CD14-positive monocyte (primary cell): Measurements from ENCODE around the gene OR2B2. TPM values are rescaled to one million over a fixed set of nuclear protein-coding genes. Genes with fewer than 3 reads are reported as not detected.
"Not testable (repeated sequence)": the region's sequence is repeated elsewhere in the genome, so short reads cannot be mapped to it uniquely, and the experiment has no call there.

ENCODE experiments used
- DNase-seq, 3 donors: peaks; one replicate each; pipeline ENCODE4 v3.0.0-alpha.2; 2011 to 2022
- H2AFZ ChIP-seq: 2 replicates; pipeline ENCODE4 v1.6.0; 2012; ENCODE audit warnings: mild to moderate bottlenecking, low read depth, low read length, inconsistent platforms; ENCODE audit not compliant: insufficient read depth, poor library complexity, severe bottlenecking
- H3K27ac ChIP-seq, 2 donors: 1 replicate in 1 of 2; 2 replicates in 1 of 2; pipeline ENCODE4 v1.5.1; 2012 to 2013; ENCODE audit warnings: low read length in 2 of 2, control low read depth in 1 of 2, inconsistent platforms in 1 of 2, low read depth in 1 of 2, mild to moderate bottlenecking in 1 of 2
- H3K27me3 ChIP-seq, 2 donors: one replicate each; pipeline versions ENCODE4 v1.6.0 to v1.6.1; 2011 to 2013; ENCODE audit warnings: low read length in 2 of 2; ENCODE audit not compliant: control insufficient read depth in 2 of 2, insufficient read depth in 2 of 2
- H3K36me3 ChIP-seq, 2 donors: replicated peaks in 1 of 2; 1 replicate in 1 of 2; 2 replicates in 1 of 2; pipeline versions ENCODE4 v1.5.1 to v1.6.1; 2012 to 2013; ENCODE audit warnings: low read length in 2 of 2, control low read depth in 1 of 2, inconsistent platforms in 1 of 2, mild to moderate bottlenecking in 1 of 2; ENCODE audit not compliant: insufficient read depth in 2 of 2, control insufficient read depth in 1 of 2
- H3K4me1 ChIP-seq, 2 donors: 1 replicate in 1 of 2; 2 replicates in 1 of 2; pipeline versions ENCODE4 v1.5.1 to v1.6.1; 2012 to 2013; ENCODE audit warnings: low read length in 2 of 2, control low read depth in 1 of 2, inconsistent platforms in 1 of 2, mild to moderate bottlenecking in 1 of 2, moderate library complexity in 1 of 2; ENCODE audit not compliant: insufficient read depth in 2 of 2, control insufficient read depth in 1 of 2
- H3K4me2 ChIP-seq: replicated peaks from 2 replicates; pipeline ENCODE3; 2012; ENCODE audit warnings: low read length, moderate library complexity, mild to moderate bottlenecking; ENCODE audit not compliant: poor library complexity, severe bottlenecking; ENCODE audit errors: extremely low read depth
- H3K4me3 ChIP-seq, 3 experiments: fragments of 200-600 bp in 1 of 3; sonication (generic) in 1 of 3; replicated peaks in 1 of 3; 1 replicate in 2 of 3; 2 replicates in 1 of 3; pipeline ENCODE4 v1.5.1; 2011 to 2013; ENCODE audit warnings: low read length in 3 of 3, mild to moderate bottlenecking in 3 of 3, control low read depth in 2 of 3, low read depth in 2 of 3, inconsistent platforms in 1 of 3, moderate library complexity in 1 of 3
- H3K79me2 ChIP-seq: 2 replicates; pipeline ENCODE4 v1.6.0; 2012; ENCODE audit warnings: mild to moderate bottlenecking, control low read depth, inconsistent platforms, low read length, moderate library complexity; ENCODE audit not compliant: insufficient read depth
- H3K9ac ChIP-seq: 2 replicates; pipeline ENCODE4 v1.6.0; 2017; ENCODE audit warnings: low read length, mild to moderate bottlenecking; ENCODE audit not compliant: insufficient read depth, poor library complexity, severe bottlenecking
- H3K9me3 ChIP-seq, 2 donors: replicated peaks in 1 of 2; 1 replicate in 1 of 2; 2 replicates in 1 of 2; pipeline versions ENCODE4 v1.5.1 to v1.6.1; 2012 to 2013; ENCODE audit warnings: low read length in 2 of 2, control low read depth in 1 of 2; ENCODE audit not compliant: control insufficient read depth in 1 of 2, insufficient read depth in 1 of 2
- H4K20me1 ChIP-seq: 2 replicates; pipeline ENCODE4 v1.6.0; 2012; ENCODE audit warnings: mild to moderate bottlenecking, low read length, control low read depth, moderate library complexity; ENCODE audit not compliant: insufficient read depth
- H3K27ac Mint-ChIP-seq, 7 donors: one replicate each; pipeline ENCODE4 v1.8.0; 2020; ENCODE audit warnings: mild to moderate bottlenecking in 7 of 7, mixed read lengths in 7 of 7, moderate library complexity in 6 of 7, inconsistent platforms in 2 of 7
- H3K27me3 Mint-ChIP-seq, 3 donors: one replicate each; pipeline ENCODE4 v1.8.0; 2021 to 2022; ENCODE audit warnings: low read depth in 3 of 3, mild to moderate bottlenecking in 3 of 3, mixed read lengths in 3 of 3, moderate library complexity in 3 of 3, inconsistent platforms in 1 of 3
- H3K36me3 Mint-ChIP-seq, 2 donors: one replicate each; pipeline ENCODE4 v1.8.0; 2020; ENCODE audit warnings: mixed read lengths in 2 of 2, inconsistent platforms in 1 of 2, mild to moderate bottlenecking in 1 of 2
- H3K4me1 Mint-ChIP-seq: one replicate; pipeline ENCODE4 v1.8.0; 2020; ENCODE audit warnings: mild to moderate bottlenecking, mixed read lengths
- H3K4me3 Mint-ChIP-seq, 2 donors: one replicate each; pipeline ENCODE4 v1.8.0; 2020; ENCODE audit warnings: mild to moderate bottlenecking in 2 of 2, mixed read lengths in 2 of 2, moderate library complexity in 1 of 2
- H3K9me3 Mint-ChIP-seq, 7 donors: one replicate each; pipeline ENCODE4 v1.8.0; 2020 to 2022; ENCODE audit warnings: mixed read lengths in 7 of 7, mild to moderate bottlenecking in 6 of 7, moderate library complexity in 6 of 7, inconsistent platforms in 2 of 7
- WGBS: methylation state at CpG from one replicate; pipeline ENCODE4 v1.1.5; 2013; ENCODE audit warnings: missing lambda C conversion rate; ENCODE audit not compliant: insufficient coverage; 5-methylcytosine and 5-hydroxymethylcytosine counted together
- intact Hi-C, 2 donors: fragments of 100-400 bp; cut with micrococcal nuclease; formaldehyde crosslinking; loops; one replicate each; pipeline versions ENCODE4 v1.15.0 to v1.15.1; 2023
- polyA plus RNA-seq, 3 donors: library from polyadenylated mRNA; depleted of rRNA in 1 of 3; unstranded in 2 of 3; stranded (reverse) in 1 of 3; fragments of 300-500 nt in 2 of 3; fragments of >200 nt in 1 of 3; fragmentation: Illumina TruSeq in 2 of 3; gene quantifications; 1 replicate in 2 of 3; 2 replicates in 1 of 3; pipeline ENCODE4 v1.2.3, GENCODE V29; 2012 to 2021
- TF ChIP-seq, protein P1 (sequence below): fragments of 200-600 bp; IDR thresholded peaks from one replicate; pipeline ENCODE4 v1.8.0; 2022; ENCODE audit warnings: antibody characterized with exemption, mild to moderate bottlenecking

OR2B2 gene
- polyA plus RNA-seq, 3 donors, result not detected

DNA sequence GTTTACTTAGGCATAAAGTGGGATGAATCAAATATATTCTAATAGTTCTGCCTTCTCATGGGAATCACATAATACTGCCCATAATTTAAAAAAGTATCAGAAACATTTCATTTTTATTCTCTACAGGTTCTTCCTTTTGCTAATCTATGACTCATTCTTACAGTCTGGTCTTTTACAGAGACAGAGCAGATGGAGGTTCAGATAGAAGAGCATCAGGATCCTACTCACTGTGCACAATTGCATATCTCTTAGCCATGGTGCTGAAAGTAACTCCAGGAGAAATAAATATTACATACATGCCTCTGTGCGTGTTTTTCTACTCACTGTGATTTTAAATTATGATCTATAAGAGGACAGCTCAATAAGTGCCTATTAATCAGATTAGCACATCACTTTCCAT, 28.6 kb upstream of the OR2B2 start:
- no peaks in the 10 kb centered on the region for H3K4me1 ChIP-seq
- DNase-seq, result no peak
- H3K4me3 Mint-ChIP-seq, result no peak overlapping the region
- peaks cover 0 to 2% of the 10 kb centered on the region in 2 donors for H3K27me3 ChIP-seq
- intact Hi-C loops, result no loop called here
- TF ChIP-seq, protein P1, sequence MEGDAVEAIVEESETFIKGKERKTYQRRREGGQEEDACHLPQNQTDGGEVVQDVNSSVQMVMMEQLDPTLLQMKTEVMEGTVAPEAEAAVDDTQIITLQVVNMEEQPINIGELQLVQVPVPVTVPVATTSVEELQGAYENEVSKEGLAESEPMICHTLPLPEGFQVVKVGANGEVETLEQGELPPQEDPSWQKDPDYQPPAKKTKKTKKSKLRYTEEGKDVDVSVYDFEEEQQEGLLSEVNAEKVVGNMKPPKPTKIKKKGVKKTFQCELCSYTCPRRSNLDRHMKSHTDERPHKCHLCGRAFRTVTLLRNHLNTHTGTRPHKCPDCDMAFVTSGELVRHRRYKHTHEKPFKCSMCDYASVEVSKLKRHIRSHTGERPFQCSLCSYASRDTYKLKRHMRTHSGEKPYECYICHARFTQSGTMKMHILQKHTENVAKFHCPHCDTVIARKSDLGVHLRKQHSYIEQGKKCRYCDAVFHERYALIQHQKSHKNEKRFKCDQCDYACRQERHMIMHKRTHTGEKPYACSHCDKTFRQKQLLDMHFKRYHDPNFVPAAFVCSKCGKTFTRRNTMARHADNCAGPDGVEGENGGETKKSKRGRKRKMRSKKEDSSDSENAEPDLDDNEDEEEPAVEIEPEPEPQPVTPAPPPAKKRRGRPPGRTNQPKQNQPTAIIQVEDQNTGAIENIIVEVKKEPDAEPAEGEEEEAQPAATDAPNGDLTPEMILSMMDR, result no peak
- peaks cover 0 to 6% (median 4%) of the 10 kb centered on the region in 7 donors for H3K9me3 Mint-ChIP-seq
- H3K4me1 Mint-ChIP-seq, result no peaks in the 10 kb centered on the region
- no CpG with 5 or more reads among the region's 1 CpG for WGBS
- H3K36me3 ChIP-seq, result no peaks in the 10 kb centered on the region
- no peak overlapping the region for H3K27ac Mint-ChIP-seq
- H2AFZ ChIP-seq, result no peak overlapping the region
- H3K27me3 Mint-ChIP-seq, result peaks cover 3 to 7% (median 4%) of the 10 kb centered on the region in 3 donors
- H3K27ac ChIP-seq, result no peak overlapping the region
- H3K79me2 ChIP-seq, result no peaks in the 10 kb centered on the region
- H4K20me1 ChIP-seq, result no peaks in the 10 kb centered on the region
- H3K4me2 ChIP-seq, result no peak overlapping the region
- no peak overlapping the region for H3K9ac ChIP-seq
- H3K4me3 ChIP-seq, result no peak overlapping the region
- no peaks in the 10 kb centered on the region for H3K36me3 Mint-ChIP-seq
- H3K9me3 ChIP-seq, result no peaks in the 10 kb centered on the region

DNA sequence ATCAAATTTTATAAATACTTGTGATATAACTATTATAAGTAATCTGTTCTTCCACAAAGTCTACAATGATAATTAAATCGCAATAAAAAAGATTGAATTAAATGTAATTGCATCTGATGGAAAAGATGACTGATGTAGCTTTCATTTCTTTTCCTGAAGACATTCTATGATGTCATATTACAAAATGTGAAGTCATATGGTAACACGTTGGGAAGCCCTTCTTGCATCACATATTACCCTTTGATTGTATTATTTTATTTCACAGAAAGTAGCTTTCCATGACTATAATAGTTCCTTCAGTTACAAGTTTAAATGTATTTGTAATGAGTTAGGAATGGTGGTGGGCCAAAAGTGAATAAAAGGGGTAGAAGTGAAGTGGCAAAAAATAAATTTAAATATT, 19.0 kb upstream of the OR2B2 start:
- H2AFZ ChIP-seq, result no peak overlapping the region
- peaks cover 0 to 2% of the 10 kb centered on the region in 2 donors for H3K27me3 ChIP-seq
- Mint-ChIP-seq H3K27me3 (peaks cover 0 to 4% (median 3%) of the 10 kb centered on the region in 3 donors), H3K4me1 (no peaks in the 10 kb centered on the region), H3K27ac (no peak overlapping the region), H3K9me3 (peaks cover 3 to 16% (median 6%) of the 10 kb centered on the region in 7 donors), H3K36me3 (no peaks in the 10 kb centered on the region), H3K4me3 (no peak overlapping the region)
- no peak overlapping the region for H3K9ac ChIP-seq
- H4K20me1 ChIP-seq, result no peaks in the 10 kb centered on the region
- H3K36me3 ChIP-seq, result no peaks in the 10 kb centered on the region
- no peaks in the 10 kb centered on the region for H3K4me1 ChIP-seq
- peaks cover 0 to 7% of the 10 kb centered on the region in 2 donors for H3K9me3 ChIP-seq
- H3K4me2 ChIP-seq, result no peak overlapping the region
- H3K4me3 ChIP-seq, result no peak overlapping the region
- no peaks in the 10 kb centered on the region for H3K79me2 ChIP-seq
- DNase-seq, result no peak
- no CpG with 5 or more reads among the region's 2 CpGs for WGBS
- TF ChIP-seq, protein P1, result no peak
- intact Hi-C loops, result no loop called here
- no peak overlapping the region for H3K27ac ChIP-seq

DNA sequence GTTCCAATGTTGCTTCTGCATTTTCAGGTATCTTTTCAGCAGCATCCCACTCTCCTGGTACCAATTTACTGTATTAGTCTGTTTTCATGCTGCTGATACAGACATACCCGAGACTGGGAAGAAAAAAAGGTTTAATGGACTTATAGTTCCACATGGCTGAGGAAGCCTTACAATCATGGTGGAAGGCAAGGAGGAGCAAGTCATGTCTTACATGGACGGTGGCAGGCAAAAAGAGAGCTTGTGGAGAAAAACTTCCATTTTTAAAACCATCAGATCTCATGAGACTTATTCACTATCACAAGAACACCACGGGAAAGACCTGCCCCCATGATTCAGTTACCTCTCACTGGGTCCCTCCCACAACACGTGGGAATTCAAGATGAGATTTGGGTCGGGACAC, 17.7 kb upstream of the OR2B2 start:
- H3K9me3 Mint-ChIP-seq, result peaks cover 3 to 16% (median 6%) of the 10 kb centered on the region in 7 donors
- H4K20me1 ChIP-seq, H3K27ac ChIP-seq, H2AFZ ChIP-seq, H3K4me3 ChIP-seq, H3K27me3 ChIP-seq, H3K9ac ChIP-seq, H3K27ac Mint-ChIP-seq, H3K27me3 Mint-ChIP-seq, H3K9me3 ChIP-seq, H3K36me3 Mint-ChIP-seq, H3K4me3 Mint-ChIP-seq, DNase-seq, H3K36me3 ChIP-seq, H3K4me1 ChIP-seq, H3K4me1 Mint-ChIP-seq, H3K4me2 ChIP-seq, H3K79me2 ChIP-seq, intact Hi-C loops: not testable (repeated sequence)
- WGBS, result 88% methylated on average over 1 of the region's 5 CpGs
